Duodenal mucosa (tissue), 2 donors: ENCODE data around the gene PDPR.
A peak's percentile ranks its signal among the peaks of the same experiment; 100 is the strongest.
"Not testable (repeated sequence)": the region's sequence is repeated elsewhere in the genome, so short reads cannot be mapped to it uniquely, and the experiment has no call there.

Experiments used
- H3K27ac ChIP-seq: one replicate; pipeline ENCODE4 v1.7.0; 2013; ENCODE audit warnings: low read depth, low read length
- H3K27me3 ChIP-seq, 2 donors: one replicate each; pipeline ENCODE4 v1.7.0; 2013; ENCODE audit warnings: low read length in 2 of 2, control low read depth in 1 of 2; ENCODE audit not compliant: insufficient read depth in 2 of 2, control insufficient read depth in 1 of 2
- H3K36me3 ChIP-seq, 2 donors: one replicate each; pipeline ENCODE4 v1.7.0; 2013; ENCODE audit warnings: low read length in 2 of 2, control low read depth in 1 of 2; ENCODE audit not compliant: insufficient read depth in 2 of 2, control insufficient read depth in 1 of 2
- H3K4me1 ChIP-seq, 2 donors: one replicate each; pipeline ENCODE4 v1.7.0; 2013; ENCODE audit warnings: low read length in 2 of 2, control low read depth in 1 of 2; ENCODE audit not compliant: insufficient read depth in 2 of 2, control insufficient read depth in 1 of 2
- H3K4me3 ChIP-seq, 2 donors: one replicate each; pipeline ENCODE4 v1.7.0; 2013; ENCODE audit warnings: low read length in 2 of 2, low read depth in 1 of 2
- H3K9ac ChIP-seq, 2 donors: one replicate each; pipeline ENCODE4 v1.7.0; 2013; ENCODE audit warnings: low read length in 2 of 2, low read depth in 1 of 2
- H3K9me3 ChIP-seq, 2 donors: one replicate each; pipeline ENCODE4 v1.7.0; 2013; ENCODE audit warnings: low read length in 2 of 2, control low read depth in 1 of 2; ENCODE audit not compliant: control insufficient read depth in 1 of 2

PDPR gene

GRCh38 chr16:70151941-70152509 lies 37.9 kb downstream of the PDPR start:
- no peak overlapping the region for H3K27ac ChIP-seq
- peaks cover 15 to 18% of the 10 kb centered on the region in 2 donors for H3K4me1 ChIP-seq
- H3K9me3 ChIP-seq, result no peaks in the 10 kb centered on the region
- no peaks in the 10 kb centered on the region for H3K27me3 ChIP-seq
- H3K9ac ChIP-seq, result peak overlapping the region in 1 of 2 donors; percentile 22
- H3K36me3 ChIP-seq, result peaks cover 23 to 86% of the 10 kb centered on the region in 2 donors
- peak overlapping the region; percentile 26 to 33 for H3K4me3 ChIP-seq

DNA sequence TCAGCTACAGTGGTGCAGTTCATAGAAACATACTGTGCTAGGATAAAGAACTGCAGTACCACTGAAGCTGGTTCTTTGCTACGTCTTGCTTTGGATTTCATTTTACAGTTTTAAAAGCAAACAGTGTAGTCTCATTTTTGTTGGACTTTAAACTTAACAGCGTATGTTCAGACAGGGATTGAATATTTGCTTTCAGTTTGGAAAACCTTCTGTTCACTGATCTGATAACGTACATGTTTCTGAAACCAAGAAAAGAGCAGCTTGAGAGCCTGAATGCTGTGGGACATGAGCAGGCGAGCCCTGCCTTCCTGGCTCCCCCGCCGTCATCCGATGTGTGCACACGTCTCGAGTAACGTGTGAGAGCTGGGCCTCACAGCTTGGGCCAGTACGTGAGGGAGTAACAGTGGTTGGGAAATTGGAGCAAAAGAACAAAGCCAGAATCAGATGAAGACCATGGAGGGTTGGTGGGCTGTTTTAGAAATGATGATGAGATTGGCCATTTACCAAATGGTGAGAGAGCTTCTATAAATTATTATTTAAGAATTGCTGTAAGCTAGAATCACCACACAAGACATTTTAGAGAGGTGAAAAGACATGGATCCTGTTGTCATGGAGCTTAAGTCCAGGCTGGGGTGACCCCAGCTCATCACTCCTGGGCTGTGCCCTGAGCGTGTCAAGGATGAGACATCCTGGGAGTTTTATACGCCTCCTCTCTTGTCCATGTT lies 38.6 kb downstream of the PDPR start:
- Histone ChIP-seq H3K27me3 (no peaks in the 10 kb centered on the region), H3K9me3 (no peaks in the 10 kb centered on the region), H3K27ac (peak overlapping the region; percentile 34), H3K4me1 (peaks cover 15 to 18% of the 10 kb centered on the region in 2 donors), H3K9ac (peak overlapping the region in 1 of 2 donors; percentile 22), H3K36me3 (peaks cover 29 to 89% of the 10 kb centered on the region in 2 donors), H3K4me3 (peak overlapping the region; percentile 26 to 33)

DNA sequence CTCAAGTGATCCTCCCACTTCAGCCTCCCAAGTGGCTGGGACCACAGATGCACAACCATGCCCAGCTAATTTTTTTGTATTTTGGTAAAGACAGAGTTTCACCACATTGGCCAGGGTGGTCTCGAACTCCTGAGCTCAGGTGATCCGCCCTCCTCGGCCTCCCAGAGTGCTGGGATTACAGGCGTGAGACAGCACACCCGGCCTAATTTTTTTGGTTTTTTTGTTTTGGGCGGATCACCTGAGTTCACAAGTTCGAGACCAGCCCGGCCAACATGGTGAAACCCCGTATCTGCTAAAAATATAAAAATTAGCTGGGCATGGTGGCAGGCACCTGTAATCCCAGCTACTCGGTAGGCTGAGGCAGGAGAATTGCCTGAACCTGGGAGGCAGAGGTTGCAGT lies 40.6 kb downstream of the PDPR start:
- not testable (repeated sequence) for H3K9me3 ChIP-seq, H3K9ac ChIP-seq, H3K27me3 ChIP-seq, H3K4me3 ChIP-seq, H3K27ac ChIP-seq
- peaks cover 15 to 18% of the 10 kb centered on the region in 2 donors for H3K4me1 ChIP-seq
- H3K36me3 ChIP-seq, result peaks cover 43 to 93% of the 10 kb centered on the region in 2 donors

GRCh38 chr16:70156207-70156978 lies 42.3 kb downstream of the PDPR start:
- H3K9ac ChIP-seq, result no peak overlapping the region
- peaks cover 15 to 17% of the 10 kb centered on the region in 2 donors for H3K4me1 ChIP-seq
- peaks cover 55 to 95% of the 10 kb centered on the region in 2 donors for H3K36me3 ChIP-seq
- no peaks in the 10 kb centered on the region for H3K9me3 ChIP-seq
- H3K27me3 ChIP-seq, result no peaks in the 10 kb centered on the region
- H3K4me3 ChIP-seq, result no peak overlapping the region
- no peak overlapping the region for H3K27ac ChIP-seq

GRCh38 chr16:70157105-70157476 lies 43.0 kb downstream of the PDPR start:
- no peak overlapping the region for H3K9ac ChIP-seq
- no peak overlapping the region for H3K4me3 ChIP-seq
- no peak overlapping the region for H3K27ac ChIP-seq
- H3K9me3 ChIP-seq, result no peaks in the 10 kb centered on the region
- H3K4me1 ChIP-seq, result peaks cover 10% of the 10 kb centered on the region in 2 donors
- H3K27me3 ChIP-seq, result no peaks in the 10 kb centered on the region
- peaks cover 50 to 95% of the 10 kb centered on the region in 2 donors for H3K36me3 ChIP-seq

- H3K27ac ChIP-seq, result no peak overlapping the region
- H3K4me3 ChIP-seq, result no peak overlapping the region
- H3K9ac ChIP-seq, result no peak overlapping the region
- peaks cover 4 to 7% of the 10 kb centered on the region in 2 donors for H3K4me1 ChIP-seq
- no peaks in the 10 kb centered on the region for H3K27me3 ChIP-seq
- peaks cover 47 to 96% of the 10 kb centered on the region in 2 donors for H3K36me3 ChIP-seq
- no peaks in the 10 kb centered on the region for H3K9me3 ChIP-seq
These were observed 43.5 kb downstream of the PDPR start for GRCh38 chr16:70157477-70158260.

GRCh38 chr16:70158261-70158939 lies 44.3 kb downstream of the PDPR start:
- H3K9me3 ChIP-seq, result no peaks in the 10 kb centered on the region
- H3K27me3 ChIP-seq, result no peaks in the 10 kb centered on the region
- H3K9ac ChIP-seq, result no peak overlapping the region

DNA sequence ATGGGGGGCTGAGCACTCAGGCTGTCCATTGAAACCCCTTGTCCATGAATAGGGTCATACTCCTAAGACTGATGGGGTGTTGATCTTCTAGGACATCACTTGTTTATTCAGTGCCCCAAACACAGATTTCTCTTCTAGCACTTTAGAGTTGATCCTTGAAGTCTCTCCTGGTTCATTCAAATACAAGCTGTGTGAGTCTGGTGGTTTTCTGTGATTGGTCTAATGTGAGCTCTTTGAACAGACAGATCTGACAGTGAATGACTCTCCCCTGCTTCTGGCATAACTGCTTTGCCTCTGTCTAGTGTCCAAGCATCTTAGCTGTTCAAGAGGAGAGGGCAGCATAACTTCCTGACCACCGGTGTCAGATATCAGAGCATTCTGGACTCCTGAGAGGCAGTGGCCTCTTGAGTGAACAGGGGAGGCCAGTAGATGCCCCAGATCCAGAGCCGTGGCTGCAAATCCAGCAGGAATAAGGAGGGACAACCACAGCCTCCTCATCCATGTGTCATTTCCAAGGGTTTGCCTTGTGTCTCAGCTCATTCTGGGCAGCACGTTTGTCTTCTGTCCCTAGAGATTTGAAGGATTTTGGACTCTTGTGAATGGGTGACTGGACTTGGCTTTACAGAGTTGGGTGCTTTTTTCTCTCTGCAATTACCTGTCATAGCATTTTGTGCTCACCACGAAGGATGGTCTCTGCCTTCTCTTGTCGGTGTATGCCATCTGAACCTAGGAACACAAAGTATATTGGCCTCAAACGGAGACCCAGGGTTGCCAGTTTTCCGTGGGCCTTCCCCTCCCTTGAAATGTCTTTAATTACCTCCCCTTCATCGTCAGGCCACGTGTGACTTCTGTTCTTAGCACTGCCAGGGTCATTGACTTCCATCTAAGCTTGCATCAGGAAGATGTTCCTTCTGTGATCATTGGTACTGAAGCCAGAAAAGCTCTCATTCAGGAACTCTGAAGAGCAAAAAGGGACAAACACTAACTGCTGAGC lies 45.5 kb downstream of the PDPR start:
- no peaks in the 10 kb centered on the region for H3K9me3 ChIP-seq
- no peak overlapping the region for H3K27ac ChIP-seq
- H3K9ac ChIP-seq, result no peak overlapping the region
- H3K4me3 ChIP-seq, result no peak overlapping the region
- peaks cover 41 to 83% of the 10 kb centered on the region in 2 donors for H3K36me3 ChIP-seq
- H3K27me3 ChIP-seq, result no peaks in the 10 kb centered on the region
- H3K4me1 ChIP-seq, result no peaks in the 10 kb centered on the region

More at GRCh38 chr16:70158261-70158939, 44.3 kb downstream of the PDPR start:
- H3K36me3 ChIP-seq, result peaks cover 42 to 92% of the 10 kb centered on the region in 2 donors
- H3K27ac ChIP-seq, result no peak overlapping the region
- H3K4me1 ChIP-seq, result no peaks in the 10 kb centered on the region
- no peak overlapping the region for H3K4me3 ChIP-seq
